BE2C (cell line): ENCODE measurements around the gene SAMHD1.
"Not testable (repeated sequence)": the region's sequence is repeated elsewhere in the genome, so short reads cannot be mapped to it uniquely, and the experiment has no call there.

Experiments
- DNase-seq: peaks from one replicate; pipeline ENCODE4 v3.0.0-alpha.2; 2020
- H3K27me3 ChIP-seq: fragments of 250-450 bp; sonication (Bioruptor Pico); 2 replicates; pipeline ENCODE4 v1.5.1; 2020; ENCODE audit warnings: mild to moderate bottlenecking
- H3K36me3 ChIP-seq: fragments of 250-450 bp; sonication (Bioruptor Pico); 2 replicates; pipeline ENCODE4 v1.5.1; 2020; ENCODE audit warnings: mild to moderate bottlenecking
- H3K4me1 ChIP-seq: fragments of 250-450 bp; sonication (Bioruptor Pico); 2 replicates; pipeline ENCODE4 v1.5.1; 2020
- H3K4me3 ChIP-seq: 2 replicates; pipeline ENCODE4 v1.5.1; 2011; ENCODE audit warnings: low read depth, low read length
- H3K9me3 ChIP-seq: fragments of 250-450 bp; sonication (Bioruptor Pico); 2 replicates; pipeline ENCODE4 v1.5.1; 2020
- CTCF ChIP-seq: IDR thresholded peaks from 2 replicates; pipeline ENCODE4 v1.5.1; 2012; ENCODE audit warnings: mild to moderate bottlenecking, low read depth, low read length

SAMHD1 gene

GRCh38 chr20:36941401-36941835, 10.1 kb downstream of the SAMHD1 start:
- Histone ChIP-seq H3K9me3 (no peaks in the 10 kb centered on the region), H3K27me3 (no peaks in the 10 kb centered on the region), H3K4me3 (no peak overlapping the region), H3K4me1 (peaks cover 8% of the 10 kb centered on the region), H3K36me3 (peaks cover 14% of the 10 kb centered on the region)
- TF ChIP-seq CTCF: no peak
- DNase-seq: peak; percentile 19

GRCh38 chr20:36937402-36937770, 14.1 kb downstream of the SAMHD1 start:
- peaks cover 10% of the 10 kb centered on the region for H3K36me3 ChIP-seq
- DNase-seq: no peak
- peaks cover 8% of the 10 kb centered on the region for H3K4me1 ChIP-seq
- H3K27me3 ChIP-seq: no peaks in the 10 kb centered on the region
- H3K9me3 ChIP-seq: no peaks in the 10 kb centered on the region
- no peak for TF ChIP-seq CTCF
- no peak overlapping the region for H3K4me3 ChIP-seq

- H3K9me3 ChIP-seq, H3K4me3 ChIP-seq, DNase-seq, H3K36me3 ChIP-seq, H3K4me1 ChIP-seq, H3K27me3 ChIP-seq: not testable (repeated sequence)
Observed at GRCh38 chr20:36936761-36937401, 14.6 kb downstream of the SAMHD1 start.

- H3K36me3 ChIP-seq: peaks cover 10% of the 10 kb centered on the region
- H3K4me1 ChIP-seq: peaks cover 3% of the 10 kb centered on the region
- no peaks in the 10 kb centered on the region for H3K27me3 ChIP-seq
- no peak for TF ChIP-seq CTCF
- H3K9me3 ChIP-seq: no peaks in the 10 kb centered on the region
- DNase-seq: no peak
- no peak overlapping the region for H3K4me3 ChIP-seq
Observed at GRCh38 chr20:36936341-36936740, 15.2 kb downstream of the SAMHD1 start.

- DNase-seq, H3K4me3 ChIP-seq, H3K27me3 ChIP-seq, H3K9me3 ChIP-seq, H3K4me1 ChIP-seq: not testable (repeated sequence)
- H3K36me3 ChIP-seq: peaks cover 21% of the 10 kb centered on the region
Observed at GRCh38 chr20:36933571-36933970, 17.9 kb downstream of the SAMHD1 start.

GRCh38 chr20:36932476-36933426, 18.8 kb downstream of the SAMHD1 start:
- Histone ChIP-seq H3K9me3 (no peaks in the 10 kb centered on the region), H3K27me3 (no peaks in the 10 kb centered on the region), H3K36me3 (peaks cover 24% of the 10 kb centered on the region), H3K4me3 (no peak overlapping the region), H3K4me1 (no peaks in the 10 kb centered on the region)
- DNase-seq: no peak
- no peak for TF ChIP-seq CTCF

- H3K4me1 ChIP-seq: not testable (repeated sequence)
Observed at GRCh38 chr20:36932067-36932466, 19.4 kb downstream of the SAMHD1 start.

More at GRCh38 chr20:36932067-36932466, 19.4 kb downstream of the SAMHD1 start:
- H3K4me3 ChIP-seq, H3K9me3 ChIP-seq, DNase-seq, H3K27me3 ChIP-seq: not testable (repeated sequence)
- H3K36me3 ChIP-seq: peaks cover 28% of the 10 kb centered on the region
